GM23248 (cell line): Measurements from ENCODE around the gene GLYAT. TPM values are rescaled to one million over a fixed set of nuclear protein-coding genes. Genes with fewer than 3 reads are reported as not detected.

Experiments
- DNase-seq: peaks from one replicate; pipeline ENCODE4 v3.0.0-alpha.2; 2015
- H2AFZ ChIP-seq: fragments of 200-600 bp; sonication (generic); 2 replicates; pipeline ENCODE4 v1.6.1; 2016; ENCODE audit warnings: antibody characterized with exemption
- H3F3A ChIP-seq: fragments of 200-600 bp; sonication (generic); 2 replicates; pipeline ENCODE4 v1.6.1; 2016; ENCODE audit warnings: mild to moderate bottlenecking, antibody characterized with exemption, mixed run types; ENCODE audit not compliant: insufficient read depth
- H3K27ac ChIP-seq: fragments of 200-600 bp; sonication (generic); 2 replicates; pipeline ENCODE4 v1.5.1; 2016; ENCODE audit warnings: mild to moderate bottlenecking
- H3K27me3 ChIP-seq: fragments of 200-600 bp; sonication (generic); replicated peaks from 2 replicates; pipeline ENCODE4 v1.6.1; 2016; ENCODE audit warnings: mild to moderate bottlenecking; ENCODE audit not compliant: insufficient read depth
- H3K36me3 ChIP-seq: fragments of 200-600 bp; sonication (generic); 2 replicates; pipeline ENCODE4 v1.6.1; 2016; ENCODE audit warnings: low read depth, mild to moderate bottlenecking
- H3K4me1 ChIP-seq: fragments of 200-600 bp; sonication (generic); 2 replicates; pipeline ENCODE4 v1.6.1; 2016; ENCODE audit warnings: mild to moderate bottlenecking; ENCODE audit not compliant: insufficient read depth
- H3K4me2 ChIP-seq: fragments of 200-600 bp; sonication (generic); one replicate; pipeline ENCODE4 v1.6.1; 2016; ENCODE audit warnings: mild to moderate bottlenecking; ENCODE audit not compliant: unreplicated experiment
- H3K4me3 ChIP-seq: fragments of 200-600 bp; sonication (generic); 2 replicates; pipeline ENCODE4 v1.5.1; 2016; ENCODE audit warnings: mild to moderate bottlenecking
- H3K79me2 ChIP-seq: fragments of 200-600 bp; sonication (generic); 2 replicates; pipeline ENCODE4 v1.6.1; 2016; ENCODE audit warnings: mild to moderate bottlenecking; ENCODE audit not compliant: insufficient read depth
- H3K9ac ChIP-seq: fragments of 200-600 bp; sonication (generic); 2 replicates; pipeline ENCODE4 v1.6.1; 2016; ENCODE audit warnings: mild to moderate bottlenecking
- H3K9me2 ChIP-seq: fragments of 200-600 bp; sonication (generic); 2 replicates; pipeline ENCODE4 v1.6.1; 2016; ENCODE audit warnings: mixed run types, mild to moderate bottlenecking, moderate library complexity; ENCODE audit not compliant: insufficient read depth
- H3K9me3 ChIP-seq: fragments of 200-600 bp; sonication (generic); one replicate; pipeline ENCODE4 v1.6.1; 2017; ENCODE audit warnings: low read depth
- H4K20me1 ChIP-seq: fragments of 200-600 bp; sonication (generic); 2 replicates; pipeline ENCODE4 v1.6.0; 2016; ENCODE audit not compliant: insufficient read depth
- EZH2 ChIP-seq: fragments of 200-600 bp; sonication (generic); IDR thresholded peaks from 2 replicates; pipeline ENCODE4 v1.6.1; 2018; ENCODE audit warnings: antibody characterized with exemption, mild to moderate bottlenecking; ENCODE audit not compliant: insufficient read depth, poor library complexity, severe bottlenecking
- EZH2phosphoT487 ChIP-seq: fragments of 200-600 bp; sonication (generic); IDR thresholded peaks from 2 replicates; pipeline ENCODE4 v1.6.1; 2018; ENCODE audit warnings: antibody characterized with exemption, moderate library complexity, mild to moderate bottlenecking, low read depth; ENCODE audit not compliant: insufficient read depth
- WGBS, 2 experiments: methylation state at CpG; one replicate each; pipeline ENCODE4 v1.1.6; 2015 to 2017; ENCODE audit warnings: low lambda C conversion rate in 2 of 2, low coverage in 1 of 2; ENCODE audit errors: missing lambda C conversion rate in 2 of 2; 5-methylcytosine and 5-hydroxymethylcytosine counted together
- in situ Hi-C: fragments of 300-500 bp; cut with MboI; formaldehyde crosslinking; loops from 2 replicates; pipeline ENCODE4 v1.15.0; 2020
- polyA plus RNA-seq: library from polyadenylated mRNA; unstranded; fragments of >200 nt; fragmentation: Nextera tagmentation; extraction: Ambion mirVana; gene quantifications from 2 replicates; pipeline ENCODE4 v1.2.1, GENCODE V29; 2016
- total RNA-seq: library from RNA; depleted of rRNA; stranded (reverse); fragments of >200 nt; shearing (Covaris generic); gene quantifications from 2 replicates; pipeline ENCODE4 v1.2.3, GENCODE V29; 2014

GLYAT gene
- total and polyA plus RNA-seq, 2 experiments from 2014 or later: not detected

- WGBS, 2 experiments: 20 to 34% methylated on average over 3 of the region's 3 CpGs
- Histone ChIP-seq H3K4me1 (peaks cover 19% of the 10 kb centered on the region), H3K4me3 (no peak overlapping the region), H3K27me3 (no peaks in the 10 kb centered on the region; the same call in 1 of the 2 replicates), H3K79me2 (no peaks in the 10 kb centered on the region), H3K36me3 (no peaks in the 10 kb centered on the region), H3K9ac (no peak overlapping the region), H2AFZ (no peak overlapping the region), H3K27ac (peak overlapping the region; percentile 21; the same call in 1 of the 2 replicates), H3K9me3 (no peaks in the 10 kb centered on the region), H3K4me2 (peak overlapping the region; percentile 32), H3K9me2 (no peaks in the 10 kb centered on the region), H4K20me1 (no peaks in the 10 kb centered on the region), H3F3A (no peaks in the 10 kb centered on the region)
- in situ Hi-C loops: no loop called here
- TF ChIP-seq EZH2phosphoT487: no peak
- no peak for TF ChIP-seq EZH2
- DNase-seq: peak; percentile 29
Observed at GRCh38 chr11:58771458-58771855, 39.7 kb upstream of the GLYAT start.

- H3K79me2 ChIP-seq: no peaks in the 10 kb centered on the region
- no peaks in the 10 kb centered on the region for H3K9me3 ChIP-seq
- H3K4me3 ChIP-seq: no peak overlapping the region
- in situ Hi-C loops: no loop called here
- peak overlapping the region; percentile 54 for H3K4me2 ChIP-seq
- no peaks in the 10 kb centered on the region for H3F3A ChIP-seq
- WGBS, 2 experiments: 41 to 49% methylated on average over 11 of the region's 11 CpGs
- H3K9ac ChIP-seq: peak overlapping the region; percentile 27; the same call in 1 of the 2 replicates
- no peak overlapping the region for H2AFZ ChIP-seq
- no peaks in the 10 kb centered on the region for H3K36me3 ChIP-seq
- peaks cover 19% of the 10 kb centered on the region for H3K4me1 ChIP-seq
- H3K9me2 ChIP-seq: no peaks in the 10 kb centered on the region
- peak overlapping the region; percentile 28; the same call in 1 of the 2 replicates for H3K27ac ChIP-seq
- no peak for TF ChIP-seq EZH2
- TF ChIP-seq EZH2phosphoT487: no peak
- H3K27me3 ChIP-seq: no peaks in the 10 kb centered on the region; the same call in 1 of the 2 replicates
- no peaks in the 10 kb centered on the region for H4K20me1 ChIP-seq
- DNase-seq: peak; percentile 91
Observed at GRCh38 chr11:58770627-58771457, 39.1 kb upstream of the GLYAT start.

GRCh38 chr11:58770166-58770565, 38.4 kb upstream of the GLYAT start:
- H3K9me2 ChIP-seq: no peaks in the 10 kb centered on the region
- H3K4me2 ChIP-seq: peak overlapping the region; percentile 54
- H3F3A ChIP-seq: no peaks in the 10 kb centered on the region
- no peaks in the 10 kb centered on the region for H4K20me1 ChIP-seq
- in situ Hi-C loops: no loop called here
- H3K4me1 ChIP-seq: peaks cover 19% of the 10 kb centered on the region
- no peaks in the 10 kb centered on the region for H3K79me2 ChIP-seq
- no peaks in the 10 kb centered on the region; the same call in 1 of the 2 replicates for H3K27me3 ChIP-seq
- no peaks in the 10 kb centered on the region for H3K9me3 ChIP-seq
- H3K36me3 ChIP-seq: no peaks in the 10 kb centered on the region
- peak overlapping the region; percentile 27; the same call in 1 of the 2 replicates for H3K9ac ChIP-seq
- H3K27ac ChIP-seq: peak overlapping the region; percentile 28; the same call in 1 of the 2 replicates
- TF ChIP-seq EZH2 (no peak), EZH2phosphoT487 (no peak)
- no peak overlapping the region for H3K4me3 ChIP-seq
- WGBS, 2 experiments: 50 to 54% methylated on average over 2 of the region's 2 CpGs
- no peak overlapping the region for H2AFZ ChIP-seq
- DNase-seq: no peak

GRCh38 chr11:58769308-58769707, 37.6 kb upstream of the GLYAT start:
- no peaks in the 10 kb centered on the region for H3K9me3 ChIP-seq
- WGBS, 2 experiments: 6 to 15% methylated on average over 2 of the region's 2 CpGs
- H3F3A ChIP-seq: no peaks in the 10 kb centered on the region
- H3K79me2 ChIP-seq: no peaks in the 10 kb centered on the region
- H3K27me3 ChIP-seq: no peaks in the 10 kb centered on the region; the same call in 1 of the 2 replicates
- no peaks in the 10 kb centered on the region for H3K36me3 ChIP-seq
- no peak overlapping the region for H3K9ac ChIP-seq
- no peak overlapping the region for H2AFZ ChIP-seq
- no peak for DNase-seq
- no peak overlapping the region for H3K4me2 ChIP-seq
- in situ Hi-C loops: no loop called here
- no peak overlapping the region for H3K27ac ChIP-seq
- H3K9me2 ChIP-seq: no peaks in the 10 kb centered on the region
- H3K4me1 ChIP-seq: peaks cover 19% of the 10 kb centered on the region
- no peaks in the 10 kb centered on the region for H4K20me1 ChIP-seq
- TF ChIP-seq EZH2: no peak
- H3K4me3 ChIP-seq: no peak overlapping the region
